ENCODE measurements around the gene ATP6V0D1. TPM values are rescaled to one million over a fixed set of nuclear protein-coding genes. Genes with fewer than 3 reads are reported as not detected.

The ATP6V0D1 gene
- total and polyA plus RNA-seq, 2 donors (not counting 1 experiment from before 2014, with no cell fraction given), result 62.1 to 91.0 TPM

GRCh38 chr16:67404740-67405226 lies 76.2 kb downstream of the ATP6V0D1 start:
- DNase-seq (no peak), ATAC-seq (ENCODE audit: low read depth) (no peak)
- Histone ChIP-seq H3K4me2 (replicated peaks; ENCODE audit: low read depth, low read length, poor library complexity, severe bottlenecking) (no peak overlapping the region), H2AFZ (ENCODE audit: insufficient read depth, low read depth, low read length, poor library complexity, severe bottlenecking) (no peak overlapping the region), H3K27ac (ENCODE audit: low read length in 2 of 2) (no peak overlapping the region), H3K9me3 (ENCODE audit: control extremely low read depth in 1 of 3, control insufficient read depth in 2 of 3, insufficient read depth in 1 of 3, low read length in 2 of 3) (no peaks in the 10 kb centered on the region), H3K79me2 (ENCODE audit: control insufficient read depth, insufficient read depth, low read length) (no peaks in the 10 kb centered on the region), H3K9ac (ENCODE audit: low read length) (no peak overlapping the region), H3K4me3 (ENCODE audit: control extremely low read depth in 1 of 5, extremely low read depth in 1 of 5, insufficient read depth in 1 of 5, low read depth in 2 of 5, low read length in 4 of 5) (no peak overlapping the region), H3K36me3 (replicated peaks in 1 of 2; ENCODE audit: control extremely low read depth in 1 of 2, control insufficient read depth in 1 of 2, extremely low read depth in 1 of 2, insufficient read depth in 2 of 2, low read length in 1 of 2) (no peaks in the 10 kb centered on the region), H3K27me3 (replicated peaks in 1 of 4; ENCODE audit: control extremely low read depth in 1 of 4, control insufficient read depth in 3 of 4, insufficient read depth in 4 of 4, low read length in 3 of 4) (peaks cover 0 to 3% (median 0%) of the 10 kb centered on the region in 4 experiments), H4K20me1 (ENCODE audit: control insufficient read depth, insufficient read depth, low read length, poor library complexity, severe bottlenecking) (no peaks in the 10 kb centered on the region), H3K4me1 (ENCODE audit: control insufficient read depth in 2 of 2, insufficient read depth in 2 of 2, low read length in 2 of 2) (no peaks in the 10 kb centered on the region)
- Mint-ChIP-seq H3K4me1 (no peaks in the 10 kb centered on the region), H3K27me3 (peaks cover 7% of the 10 kb centered on the region), H3K27ac (no peak overlapping the region), H3K9me3 (ENCODE audit: insufficient read depth) (no peaks in the 10 kb centered on the region), H3K4me3 (no peak overlapping the region)
- intact Hi-C loops (cut with micrococcal nuclease), result no loop called here
- POLR2A ChIA-PET, result no interaction called here
- no peak for TF ChIP-seq EZH2 (IDR thresholded peaks at IDR 0.05; ENCODE audit: borderline replicate concordance, insufficient read depth, low read depth, low read length, poor library complexity, severe bottlenecking)
- TF ChIP-seq, protein P1, sequence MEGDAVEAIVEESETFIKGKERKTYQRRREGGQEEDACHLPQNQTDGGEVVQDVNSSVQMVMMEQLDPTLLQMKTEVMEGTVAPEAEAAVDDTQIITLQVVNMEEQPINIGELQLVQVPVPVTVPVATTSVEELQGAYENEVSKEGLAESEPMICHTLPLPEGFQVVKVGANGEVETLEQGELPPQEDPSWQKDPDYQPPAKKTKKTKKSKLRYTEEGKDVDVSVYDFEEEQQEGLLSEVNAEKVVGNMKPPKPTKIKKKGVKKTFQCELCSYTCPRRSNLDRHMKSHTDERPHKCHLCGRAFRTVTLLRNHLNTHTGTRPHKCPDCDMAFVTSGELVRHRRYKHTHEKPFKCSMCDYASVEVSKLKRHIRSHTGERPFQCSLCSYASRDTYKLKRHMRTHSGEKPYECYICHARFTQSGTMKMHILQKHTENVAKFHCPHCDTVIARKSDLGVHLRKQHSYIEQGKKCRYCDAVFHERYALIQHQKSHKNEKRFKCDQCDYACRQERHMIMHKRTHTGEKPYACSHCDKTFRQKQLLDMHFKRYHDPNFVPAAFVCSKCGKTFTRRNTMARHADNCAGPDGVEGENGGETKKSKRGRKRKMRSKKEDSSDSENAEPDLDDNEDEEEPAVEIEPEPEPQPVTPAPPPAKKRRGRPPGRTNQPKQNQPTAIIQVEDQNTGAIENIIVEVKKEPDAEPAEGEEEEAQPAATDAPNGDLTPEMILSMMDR (IDR thresholded peaks at IDR 0.05), result no peak
- CTCF ChIA-PET, result no interaction called here
- WGBS (ENCODE audit: insufficient coverage), result 97% methylated on average over 3 of the region's 5 CpGs

DNA sequence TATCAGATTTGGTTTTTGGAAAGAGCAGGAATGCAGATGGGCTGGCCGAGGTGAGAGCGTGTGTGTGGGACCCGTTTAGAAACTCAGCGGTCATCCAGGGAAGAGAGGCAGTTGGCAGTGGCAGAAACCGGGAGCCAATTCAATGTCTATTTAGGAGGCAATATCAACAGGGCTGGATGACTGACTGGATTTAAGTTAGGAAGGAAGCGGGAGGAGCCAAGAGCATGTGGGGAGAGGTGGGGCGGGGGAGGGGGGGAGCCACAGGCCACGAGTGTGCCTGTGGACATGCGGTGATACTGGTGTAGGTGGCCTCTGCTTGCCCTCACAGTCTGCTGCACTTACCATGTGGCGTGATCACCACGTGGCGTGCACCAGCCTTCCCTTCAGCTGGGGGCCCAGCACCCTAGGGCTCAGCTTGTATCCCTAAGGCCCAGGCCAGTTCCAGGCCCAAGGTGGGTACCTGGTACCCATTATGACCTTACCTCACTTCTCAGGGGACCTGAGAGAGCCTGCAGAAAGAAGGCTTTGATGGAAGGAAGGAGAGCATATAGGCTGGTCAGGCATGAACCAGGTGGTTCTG lies 76.9 kb downstream of the ATP6V0D1 start:
- 67% methylated on average over 11 of the region's 12 CpGs for WGBS (ENCODE audit: insufficient coverage)
- H3K4me1 Mint-ChIP-seq, result peaks cover 2% of the 10 kb centered on the region
- ATAC-seq (ENCODE audit: low read depth) (no peak), DNase-seq (no peak)
- Histone ChIP-seq H3K27me3 (replicated peaks in 1 of 4; ENCODE audit: control extremely low read depth in 1 of 4, control insufficient read depth in 3 of 4, insufficient read depth in 4 of 4, low read length in 3 of 4) (peaks cover 0 to 9% (median 0%) of the 10 kb centered on the region in 4 experiments), H3K9ac (ENCODE audit: low read length) (no peak overlapping the region), H3K4me2 (replicated peaks; ENCODE audit: low read depth, low read length, poor library complexity, severe bottlenecking) (no peak overlapping the region), H3K9me3 (ENCODE audit: control extremely low read depth in 1 of 3, control insufficient read depth in 2 of 3, insufficient read depth in 1 of 3, low read length in 2 of 3) (no peaks in the 10 kb centered on the region), H3K36me3 (replicated peaks in 1 of 2; ENCODE audit: control extremely low read depth in 1 of 2, control insufficient read depth in 1 of 2, extremely low read depth in 1 of 2, insufficient read depth in 2 of 2, low read length in 1 of 2) (no peaks in the 10 kb centered on the region), H3K4me1 (ENCODE audit: control insufficient read depth in 2 of 2, insufficient read depth in 2 of 2, low read length in 2 of 2) (peaks cover 0 to 7% of the 10 kb centered on the region in 2 donors), H2AFZ (ENCODE audit: insufficient read depth, low read depth, low read length, poor library complexity, severe bottlenecking) (no peak overlapping the region), H3K4me3 (ENCODE audit: control extremely low read depth in 1 of 5, extremely low read depth in 1 of 5, insufficient read depth in 1 of 5, low read depth in 2 of 5, low read length in 4 of 5) (no peak overlapping the region), H4K20me1 (ENCODE audit: control insufficient read depth, insufficient read depth, low read length, poor library complexity, severe bottlenecking) (no peaks in the 10 kb centered on the region), H3K79me2 (ENCODE audit: control insufficient read depth, insufficient read depth, low read length) (no peaks in the 10 kb centered on the region), H3K27ac (ENCODE audit: low read length in 2 of 2) (no peak overlapping the region)
- intact Hi-C loops (cut with micrococcal nuclease), result no loop called here
- no peaks in the 10 kb centered on the region for H3K9me3 Mint-ChIP-seq (ENCODE audit: insufficient read depth)
- no peak for TF ChIP-seq EZH2 (IDR thresholded peaks at IDR 0.05; ENCODE audit: borderline replicate concordance, insufficient read depth, low read depth, low read length, poor library complexity, severe bottlenecking)
- TF ChIP-seq, protein P1 (IDR thresholded peaks at IDR 0.05), result no peak
- ChIA-PET POLR2A (no interaction called here), CTCF (no interaction called here)
- H3K27me3 Mint-ChIP-seq, result peaks cover 7% of the 10 kb centered on the region
- H3K4me3 Mint-ChIP-seq, result no peak overlapping the region
- no peak overlapping the region for H3K27ac Mint-ChIP-seq
